Astrocyte (in vitro differentiated cells and primary cell): ENCODE measurements around the gene SNX27. TPM values are rescaled to one million over a fixed set of nuclear protein-coding genes. Genes with fewer than 3 reads are reported as not detected.
A peak's percentile ranks its signal among the peaks of the same experiment; 100 is the strongest.

ENCODE experiments used
- DNase-seq: peaks from one replicate; pipeline ENCODE4 v3.0.0-alpha.2; 2010; ENCODE audit warnings: low read depth
- FAIRE-seq: peaks from 2 replicates; lab custom pipeline; 2011; peaks lifted over from hg19 to GRCh38; lab: Jason Lieb, UNC
- H2AFZ ChIP-seq: 2 replicates; pipeline ENCODE4 v1.6.0; 2012; ENCODE audit warnings: low read depth, low read length, inconsistent platforms
- H3K27ac ChIP-seq: 2 replicates; pipeline ENCODE4 v1.5.1; 2011; ENCODE audit warnings: low read depth, low read length, inconsistent platforms
- H3K27me3 ChIP-seq: 2 replicates; pipeline ENCODE4 v1.6.0; 2011; ENCODE audit warnings: low read length, inconsistent platforms; ENCODE audit not compliant: insufficient read depth
- H3K36me3 ChIP-seq: 2 replicates; pipeline ENCODE4 v1.5.1; 2011; ENCODE audit warnings: low read length, inconsistent platforms; ENCODE audit not compliant: insufficient read depth
- H3K4me1 ChIP-seq: 2 replicates; pipeline ENCODE4 v1.5.1; 2011; ENCODE audit warnings: low read length, inconsistent platforms; ENCODE audit not compliant: insufficient read depth
- H3K4me2 ChIP-seq: 2 replicates; pipeline ENCODE4 v1.6.0; 2012; ENCODE audit warnings: low read length, inconsistent platforms
- H3K4me3 ChIP-seq: 2 replicates; pipeline ENCODE4 v1.5.1; 2011; ENCODE audit warnings: low read depth, mild to moderate bottlenecking, low read length, inconsistent platforms; ENCODE audit not compliant: insufficient read depth
- H3K79me2 ChIP-seq: 2 replicates; pipeline ENCODE4 v1.6.0; 2012; ENCODE audit warnings: mild to moderate bottlenecking, low read length, inconsistent platforms; ENCODE audit not compliant: insufficient read depth
- H3K9ac ChIP-seq: 2 replicates; pipeline ENCODE4 v1.6.0; 2012; ENCODE audit warnings: mild to moderate bottlenecking, low read length, inconsistent platforms
- H3K9me3 ChIP-seq: 2 replicates; pipeline ENCODE4 v1.5.1; 2012; ENCODE audit warnings: low read depth, mild to moderate bottlenecking, low read length, inconsistent platforms; ENCODE audit not compliant: insufficient read depth
- H4K20me1 ChIP-seq: 2 replicates; pipeline ENCODE4 v1.6.0; 2012; ENCODE audit warnings: low read length, inconsistent platforms; ENCODE audit not compliant: insufficient read depth
- H3K27ac Mint-ChIP-seq: one replicate; pipeline ENCODE4 v1.8.0; 2021; ENCODE audit warnings: mild to moderate bottlenecking, mixed read lengths; ENCODE audit not compliant: unreplicated experiment
- H3K27me3 Mint-ChIP-seq: one replicate; pipeline ENCODE4 v1.8.0; 2021; ENCODE audit warnings: low read depth, mixed read lengths; ENCODE audit not compliant: unreplicated experiment
- H3K36me3 Mint-ChIP-seq: one replicate; pipeline ENCODE4 v1.8.0; 2021; ENCODE audit warnings: low read depth, mixed read lengths; ENCODE audit not compliant: unreplicated experiment
- H3K4me1 Mint-ChIP-seq: one replicate; pipeline ENCODE4 v1.8.0; 2021; ENCODE audit warnings: low read depth, mixed read lengths; ENCODE audit not compliant: unreplicated experiment
- H3K4me3 Mint-ChIP-seq: one replicate; pipeline ENCODE4 v1.8.0; 2021; ENCODE audit warnings: mild to moderate bottlenecking, moderate library complexity, mixed read lengths; ENCODE audit not compliant: unreplicated experiment
- H3K9me3 Mint-ChIP-seq: one replicate; pipeline ENCODE4 v1.8.0; 2021; ENCODE audit warnings: mild to moderate bottlenecking, mixed read lengths; ENCODE audit not compliant: unreplicated experiment
- EZH2 ChIP-seq: IDR thresholded peaks from 2 replicates; pipeline ENCODE4 v1.6.1; 2012; ENCODE audit warnings: mild to moderate bottlenecking, low read length, inconsistent platforms; ENCODE audit not compliant: insufficient read depth
- total RNA-seq: library from RNA; stranded (reverse); gene quantifications from 2 replicates; pipeline ENCODE4 v1.2.1, GENCODE V29; 2021
- TF ChIP-seq, protein P1 (sequence below): IDR thresholded peaks from 2 replicates; pipeline ENCODE4 v1.5.1; 2011; ENCODE audit warnings: low read depth, mild to moderate bottlenecking, inconsistent platforms, low read length, moderate library complexity; ENCODE audit not compliant: insufficient read depth

Gene SNX27
- total RNA-seq, 1 donor from 2014 or later, result 53.1 TPM

DNA sequence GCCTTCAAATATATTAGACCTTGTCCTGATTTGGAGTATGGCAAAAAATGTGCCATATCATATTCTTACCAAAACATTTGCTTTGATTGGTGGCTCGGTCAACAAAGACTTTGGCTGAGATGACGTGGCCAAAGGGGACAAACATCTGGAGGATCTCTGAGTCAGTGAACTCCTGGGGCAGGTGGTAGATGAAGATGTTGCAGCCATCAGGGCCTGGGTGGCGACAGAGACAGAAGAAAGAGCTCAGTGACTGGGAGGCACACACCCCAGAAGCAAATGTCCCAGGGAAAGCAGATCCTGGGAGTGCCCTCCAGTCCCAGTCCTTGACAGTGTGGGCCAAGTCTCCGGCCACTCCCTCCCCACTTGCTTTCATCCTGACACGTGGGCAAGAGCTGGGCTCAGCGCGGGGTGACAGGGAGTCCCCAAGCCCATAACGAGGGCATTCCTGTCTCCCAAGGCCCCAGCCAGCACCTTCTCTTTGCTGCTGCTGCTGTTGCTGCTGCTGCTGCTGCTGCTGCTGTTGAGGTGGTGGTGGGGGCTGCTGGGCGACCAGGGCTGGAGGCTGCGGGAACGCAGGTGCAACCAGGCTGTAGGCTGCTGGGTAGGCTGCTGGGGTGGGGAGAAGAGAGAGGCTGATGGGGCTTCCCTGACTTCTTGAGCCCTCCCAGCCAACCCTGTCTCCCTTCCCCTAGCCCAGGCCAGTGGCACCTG, 94.1 kb downstream of the SNX27 start:
- no peaks in the 10 kb centered on the region for H4K20me1 ChIP-seq
- FAIRE-seq, result no peak
- H2AFZ ChIP-seq, result no peak overlapping the region

GRCh38 chr1:151706464-151707415, 94.9 kb downstream of the SNX27 start:
- Histone ChIP-seq H3K4me3 (no peak overlapping the region), H3K27ac (no peak overlapping the region), H4K20me1 (no peaks in the 10 kb centered on the region), H3K36me3 (no peaks in the 10 kb centered on the region), H3K4me1 (no peaks in the 10 kb centered on the region), H3K4me2 (no peak overlapping the region), H2AFZ (no peak overlapping the region), H3K9ac (no peak overlapping the region), H3K27me3 (peaks cover 2% of the 10 kb centered on the region), H3K9me3 (no peaks in the 10 kb centered on the region), H3K79me2 (no peaks in the 10 kb centered on the region)
- H3K4me1 Mint-ChIP-seq, result peaks cover 11% of the 10 kb centered on the region
- H3K9me3 Mint-ChIP-seq, result no peaks in the 10 kb centered on the region
- H3K36me3 Mint-ChIP-seq, result peaks cover 8% of the 10 kb centered on the region
- TF ChIP-seq, protein P1, sequence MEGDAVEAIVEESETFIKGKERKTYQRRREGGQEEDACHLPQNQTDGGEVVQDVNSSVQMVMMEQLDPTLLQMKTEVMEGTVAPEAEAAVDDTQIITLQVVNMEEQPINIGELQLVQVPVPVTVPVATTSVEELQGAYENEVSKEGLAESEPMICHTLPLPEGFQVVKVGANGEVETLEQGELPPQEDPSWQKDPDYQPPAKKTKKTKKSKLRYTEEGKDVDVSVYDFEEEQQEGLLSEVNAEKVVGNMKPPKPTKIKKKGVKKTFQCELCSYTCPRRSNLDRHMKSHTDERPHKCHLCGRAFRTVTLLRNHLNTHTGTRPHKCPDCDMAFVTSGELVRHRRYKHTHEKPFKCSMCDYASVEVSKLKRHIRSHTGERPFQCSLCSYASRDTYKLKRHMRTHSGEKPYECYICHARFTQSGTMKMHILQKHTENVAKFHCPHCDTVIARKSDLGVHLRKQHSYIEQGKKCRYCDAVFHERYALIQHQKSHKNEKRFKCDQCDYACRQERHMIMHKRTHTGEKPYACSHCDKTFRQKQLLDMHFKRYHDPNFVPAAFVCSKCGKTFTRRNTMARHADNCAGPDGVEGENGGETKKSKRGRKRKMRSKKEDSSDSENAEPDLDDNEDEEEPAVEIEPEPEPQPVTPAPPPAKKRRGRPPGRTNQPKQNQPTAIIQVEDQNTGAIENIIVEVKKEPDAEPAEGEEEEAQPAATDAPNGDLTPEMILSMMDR, result no peak
- no peak for TF ChIP-seq EZH2
- H3K27ac Mint-ChIP-seq, result no peak overlapping the region
- DNase-seq, result no peak
- no peak for FAIRE-seq
- H3K27me3 Mint-ChIP-seq, result no peaks in the 10 kb centered on the region
- H3K4me3 Mint-ChIP-seq, result no peak overlapping the region

More for the DNA sequence above, 94.1 kb downstream of the SNX27 start:
- Mint-ChIP-seq H3K4me3 (no peak overlapping the region), H3K9me3 (no peaks in the 10 kb centered on the region), H3K27ac (peak overlapping the region; percentile 43), H3K27me3 (no peaks in the 10 kb centered on the region), H3K36me3 (peaks cover 14% of the 10 kb centered on the region), H3K4me1 (peaks cover 11% of the 10 kb centered on the region)
- no peak overlapping the region for H3K4me3 ChIP-seq
- H3K79me2 ChIP-seq, result no peaks in the 10 kb centered on the region
- no peak overlapping the region for H3K27ac ChIP-seq
- no peaks in the 10 kb centered on the region for H3K36me3 ChIP-seq
- TF ChIP-seq, protein P1, result no peak
- no peak for TF ChIP-seq EZH2
- no peaks in the 10 kb centered on the region for H3K4me1 ChIP-seq
- no peak for DNase-seq
- H3K9me3 ChIP-seq, result no peaks in the 10 kb centered on the region
- H3K27me3 ChIP-seq, result no peaks in the 10 kb centered on the region
- no peak overlapping the region for H3K9ac ChIP-seq
- H3K4me2 ChIP-seq, result no peak overlapping the region
